Measurements from ENCODE around the gene CDH4.

Gene CDH4

DNA sequence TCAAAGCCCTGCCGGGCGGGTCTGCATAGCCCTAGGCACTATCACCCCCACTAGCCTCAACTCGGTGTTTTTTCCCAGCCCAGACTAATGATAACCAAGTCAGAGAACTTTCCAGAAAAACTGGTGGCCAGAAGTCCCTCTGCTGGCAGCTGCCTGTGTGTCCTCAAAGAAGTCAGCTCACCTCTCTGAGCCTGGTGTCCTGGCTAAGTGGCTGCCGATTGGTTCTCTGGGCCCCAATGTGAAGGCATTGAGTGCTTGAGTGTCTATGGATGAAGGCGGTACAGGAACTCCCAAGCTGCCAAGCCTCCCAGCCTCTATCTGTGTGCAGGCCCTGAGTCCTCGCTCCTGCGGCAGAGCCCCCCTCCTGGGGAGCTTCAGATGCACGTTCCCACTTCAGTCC is 458.0 kb downstream of the CDH4 start:
- Mint-ChIP-seq H3K4me1 (ENCODE audit: low read depth) (no peaks in the 10 kb centered on the region), H3K9me3 (peaks cover 17% of the 10 kb centered on the region), H3K36me3 (ENCODE audit: low read depth) (no peaks in the 10 kb centered on the region), H3K27me3 (ENCODE audit: low read depth) (no peaks in the 10 kb centered on the region), H3K27ac (no peak overlapping the region), H3K4me3 (no peak overlapping the region)

DNA sequence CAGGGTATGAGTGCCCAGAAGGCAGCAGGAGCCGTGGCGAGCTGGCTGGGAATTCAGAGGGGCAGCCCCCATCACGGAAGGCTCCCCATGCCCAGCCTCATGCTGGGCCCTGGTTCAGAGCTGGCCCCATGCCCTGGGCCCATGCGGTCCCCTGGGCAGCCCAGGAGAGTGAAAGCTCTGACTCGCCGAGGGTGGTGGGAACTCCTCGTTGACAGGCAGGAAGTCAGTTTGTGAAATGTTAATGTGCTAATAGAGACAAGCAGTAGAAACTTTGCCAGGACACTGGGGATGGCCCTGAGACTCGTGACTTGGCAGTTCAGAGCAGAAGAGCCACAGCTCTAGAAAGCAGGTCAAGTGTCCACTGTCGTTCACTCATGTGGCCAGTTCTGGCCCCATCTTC is 460.6 kb downstream of the CDH4 start:
- H3K4me3 Mint-ChIP-seq: no peak overlapping the region
- H3K9me3 Mint-ChIP-seq: peaks cover 22% of the 10 kb centered on the region
- no peaks in the 10 kb centered on the region for H3K4me1 Mint-ChIP-seq (ENCODE audit: low read depth)
- H3K27ac Mint-ChIP-seq: no peak overlapping the region
- H3K27me3 Mint-ChIP-seq (ENCODE audit: low read depth): no peaks in the 10 kb centered on the region
- no peaks in the 10 kb centered on the region for H3K36me3 Mint-ChIP-seq (ENCODE audit: low read depth)

GRCh38 chr20:61718361-61719005 is 466.4 kb downstream of the CDH4 start:
- H3K9me3 Mint-ChIP-seq: peaks cover 14% of the 10 kb centered on the region
- H3K4me3 Mint-ChIP-seq: peak overlapping the region; percentile 84
- H3K27me3 Mint-ChIP-seq (ENCODE audit: low read depth): no peaks in the 10 kb centered on the region
- H3K36me3 Mint-ChIP-seq (ENCODE audit: low read depth): peaks cover 5% of the 10 kb centered on the region
- H3K27ac Mint-ChIP-seq: peak overlapping the region; percentile 93
- H3K4me1 Mint-ChIP-seq (ENCODE audit: low read depth): peaks cover 13% of the 10 kb centered on the region

GRCh38 chr20:61719691-61720347 is 467.8 kb downstream of the CDH4 start:
- peak overlapping the region; percentile 93 for H3K27ac Mint-ChIP-seq
- no peaks in the 10 kb centered on the region for H3K27me3 Mint-ChIP-seq (ENCODE audit: low read depth)

GRCh38 chr20:61720348-61720696 is 468.3 kb downstream of the CDH4 start:
- Mint-ChIP-seq H3K36me3 (ENCODE audit: low read depth) (peaks cover 5% of the 10 kb centered on the region), H3K4me3 (no peak overlapping the region)

More at GRCh38 chr20:61719691-61720347, 467.8 kb downstream of the CDH4 start:
- Mint-ChIP-seq H3K4me3 (peak overlapping the region; percentile 84), H3K4me1 (ENCODE audit: low read depth) (peaks cover 15% of the 10 kb centered on the region), H3K36me3 (ENCODE audit: low read depth) (peaks cover 5% of the 10 kb centered on the region), H3K9me3 (peaks cover 8% of the 10 kb centered on the region)

DNA sequence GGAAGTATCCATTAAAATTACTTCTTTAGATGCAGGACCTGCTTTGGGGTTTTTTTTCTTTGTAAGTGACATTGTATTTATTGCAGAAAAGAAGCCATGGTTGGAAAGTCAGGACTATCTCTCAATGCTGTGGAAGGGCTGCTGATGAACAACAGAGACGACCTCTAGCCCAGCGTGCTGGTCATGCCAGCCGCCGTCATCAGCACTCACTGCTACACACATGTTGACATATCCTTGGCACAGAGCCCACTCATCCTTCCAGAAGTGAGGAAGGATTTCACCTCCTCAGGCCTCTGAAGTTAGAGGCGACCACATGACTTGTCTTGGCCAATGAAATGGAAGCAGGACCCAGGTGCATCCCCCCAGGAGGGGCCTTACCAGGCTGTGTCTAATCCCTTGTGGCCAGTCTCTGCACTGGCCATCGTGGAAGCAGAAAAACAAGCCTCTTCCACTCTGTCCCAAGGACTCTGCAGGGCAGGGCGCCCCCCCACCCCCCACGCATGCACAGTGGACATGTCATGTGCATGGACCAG is 470.2 kb downstream of the CDH4 start:
- Mint-ChIP-seq H3K27ac (no peak overlapping the region), H3K9me3 (no peaks in the 10 kb centered on the region), H3K4me3 (no peak overlapping the region), H3K27me3 (ENCODE audit: low read depth) (no peaks in the 10 kb centered on the region), H3K36me3 (ENCODE audit: low read depth) (peaks cover 5% of the 10 kb centered on the region), H3K4me1 (ENCODE audit: low read depth) (peaks cover 15% of the 10 kb centered on the region)

More at GRCh38 chr20:61720348-61720696, 468.3 kb downstream of the CDH4 start:
- H3K4me1 Mint-ChIP-seq (ENCODE audit: low read depth): peaks cover 15% of the 10 kb centered on the region
- peaks cover 3% of the 10 kb centered on the region for H3K9me3 Mint-ChIP-seq
- no peaks in the 10 kb centered on the region for H3K27me3 Mint-ChIP-seq (ENCODE audit: low read depth)
- no peak overlapping the region for H3K27ac Mint-ChIP-seq

- no peaks in the 10 kb centered on the region for H3K9me3 Mint-ChIP-seq
- peaks cover 5% of the 10 kb centered on the region for H3K36me3 Mint-ChIP-seq (ENCODE audit: low read depth)
- no peaks in the 10 kb centered on the region for H3K27me3 Mint-ChIP-seq (ENCODE audit: low read depth)
- peaks cover 15% of the 10 kb centered on the region for H3K4me1 Mint-ChIP-seq (ENCODE audit: low read depth)
- H3K4me3 Mint-ChIP-seq: no peak overlapping the region
- no peak overlapping the region for H3K27ac Mint-ChIP-seq
Measured at GRCh38 chr20:61723529-61724257, 471.6 kb downstream of the CDH4 start.

DNA sequence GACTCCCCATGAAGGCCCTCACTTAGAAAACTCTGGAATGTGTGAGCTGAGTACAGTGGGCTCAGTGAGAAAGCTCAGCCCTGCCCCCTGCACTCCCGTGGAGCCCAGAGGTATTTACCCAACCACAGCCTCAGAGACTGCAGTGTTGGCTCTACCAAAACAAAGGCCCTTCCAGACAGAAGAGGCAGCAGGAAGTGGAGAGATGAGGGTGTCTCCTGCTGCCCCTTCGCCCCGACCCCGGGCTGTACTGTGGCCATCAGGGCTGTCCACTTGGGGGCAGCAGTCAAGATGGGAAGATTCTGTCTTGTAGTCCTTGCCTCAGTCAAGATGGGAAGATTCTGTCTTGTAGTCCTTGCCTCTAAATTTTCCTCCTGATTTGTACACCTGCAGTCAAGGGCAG is 472.3 kb downstream of the CDH4 start:
- no peaks in the 10 kb centered on the region for H3K9me3 Mint-ChIP-seq
- peaks cover 2% of the 10 kb centered on the region for H3K36me3 Mint-ChIP-seq (ENCODE audit: low read depth)
- no peak overlapping the region for H3K27ac Mint-ChIP-seq
- H3K4me3 Mint-ChIP-seq: no peak overlapping the region
- H3K4me1 Mint-ChIP-seq (ENCODE audit: low read depth): peaks cover 11% of the 10 kb centered on the region
- H3K27me3 Mint-ChIP-seq (ENCODE audit: low read depth): no peaks in the 10 kb centered on the region

GRCh38 chr20:61725145-61725544 is 473.1 kb downstream of the CDH4 start:
- Mint-ChIP-seq H3K36me3 (ENCODE audit: low read depth) (no peaks in the 10 kb centered on the region), H3K4me3 (no peak overlapping the region)

DNA sequence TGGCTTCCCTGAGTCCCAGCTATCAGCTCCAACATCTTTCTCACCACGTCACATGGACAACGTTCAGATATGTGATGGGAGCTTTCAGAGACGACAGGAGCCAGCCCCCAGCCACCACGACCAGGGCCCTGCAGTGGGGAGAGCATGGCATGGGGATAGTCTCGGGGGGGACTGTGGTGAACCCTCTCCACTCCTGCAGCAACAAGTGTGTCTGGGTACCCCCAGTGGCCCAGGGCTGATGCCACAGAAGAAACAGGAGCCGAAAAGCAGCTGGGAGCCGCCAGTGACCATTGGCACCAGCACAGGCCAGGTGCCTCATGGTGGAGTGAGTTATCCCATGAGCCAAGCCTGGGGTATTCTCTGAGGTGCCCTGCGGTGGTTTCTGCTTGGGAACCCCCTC is 473.9 kb downstream of the CDH4 start:
- Mint-ChIP-seq H3K36me3 (ENCODE audit: low read depth) (no peaks in the 10 kb centered on the region), H3K4me3 (no peak overlapping the region), H3K4me1 (ENCODE audit: low read depth) (peaks cover 2% of the 10 kb centered on the region), H3K27ac (no peak overlapping the region), H3K9me3 (no peaks in the 10 kb centered on the region), H3K27me3 (ENCODE audit: low read depth) (no peaks in the 10 kb centered on the region)

More at GRCh38 chr20:61725145-61725544, 473.1 kb downstream of the CDH4 start:
- H3K27ac Mint-ChIP-seq: no peak overlapping the region
- no peaks in the 10 kb centered on the region for H3K27me3 Mint-ChIP-seq (ENCODE audit: low read depth)
- H3K4me1 Mint-ChIP-seq (ENCODE audit: low read depth): peaks cover 3% of the 10 kb centered on the region
- H3K9me3 Mint-ChIP-seq: no peaks in the 10 kb centered on the region

- Mint-ChIP-seq H3K4me3 (no peak overlapping the region), H3K27me3 (ENCODE audit: low read depth) (no peaks in the 10 kb centered on the region), H3K36me3 (ENCODE audit: low read depth) (no peaks in the 10 kb centered on the region), H3K4me1 (ENCODE audit: low read depth) (peaks cover 2% of the 10 kb centered on the region), H3K9me3 (no peaks in the 10 kb centered on the region), H3K27ac (no peak overlapping the region)
Measured at GRCh38 chr20:61726979-61727378, 474.9 kb downstream of the CDH4 start.

DNA sequence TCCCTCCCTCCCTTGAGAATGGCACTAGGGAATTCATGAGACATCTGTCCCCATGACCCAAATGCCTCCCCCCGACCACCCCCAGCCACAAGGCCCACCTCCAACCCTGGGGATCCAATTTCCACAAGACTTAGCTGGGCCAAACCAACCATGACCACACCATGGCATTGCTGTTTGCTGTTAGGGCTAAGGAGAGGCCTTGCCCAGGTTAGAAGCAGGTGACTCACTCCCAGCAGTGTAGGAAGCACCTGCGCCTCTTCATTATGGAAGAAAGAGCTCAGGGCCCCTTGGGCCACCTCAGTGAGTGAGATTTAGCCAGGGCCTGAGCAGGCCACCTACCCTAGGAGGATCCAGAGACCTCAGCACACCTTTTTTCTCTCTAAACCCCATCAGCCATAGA is 475.7 kb downstream of the CDH4 start:
- Mint-ChIP-seq H3K27ac (no peak overlapping the region), H3K27me3 (ENCODE audit: low read depth) (no peaks in the 10 kb centered on the region), H3K4me3 (no peak overlapping the region), H3K4me1 (ENCODE audit: low read depth) (peaks cover 2% of the 10 kb centered on the region), H3K36me3 (ENCODE audit: low read depth) (no peaks in the 10 kb centered on the region), H3K9me3 (no peaks in the 10 kb centered on the region)

GRCh38 chr20:61728326-61728725 is 476.3 kb downstream of the CDH4 start:
- no peak overlapping the region for H3K4me3 Mint-ChIP-seq

GRCh38 chr20:61728786-61729770 is 477.0 kb downstream of the CDH4 start:
- Mint-ChIP-seq H3K36me3 (ENCODE audit: low read depth) (no peaks in the 10 kb centered on the region), H3K9me3 (no peaks in the 10 kb centered on the region), H3K4me1 (ENCODE audit: low read depth) (peaks cover 2% of the 10 kb centered on the region), H3K27ac (no peak overlapping the region), H3K4me3 (no peak overlapping the region), H3K27me3 (ENCODE audit: low read depth) (no peaks in the 10 kb centered on the region)

More at GRCh38 chr20:61728326-61728725, 476.3 kb downstream of the CDH4 start:
- Mint-ChIP-seq H3K4me1 (ENCODE audit: low read depth) (peaks cover 2% of the 10 kb centered on the region), H3K36me3 (ENCODE audit: low read depth) (no peaks in the 10 kb centered on the region), H3K27ac (no peak overlapping the region), H3K27me3 (ENCODE audit: low read depth) (no peaks in the 10 kb centered on the region), H3K9me3 (no peaks in the 10 kb centered on the region)
